Endometrium (tissue), 2 donors: ENCODE measurements around the gene AOC2.
"Not testable (repeated sequence)": the region's sequence is repeated elsewhere in the genome, so short reads cannot be mapped to it uniquely, and the experiment has no call there.

ENCODE experiments used
- FAIRE-seq: peaks from 2 replicates; lab custom pipeline; 2012; peaks lifted over from hg19 to GRCh38; lab: Jason Lieb, UNC
- donor health status: control.
- donor health status: control.

AOC2 gene

GRCh38 chr17:42853968-42854790, 9.8 kb downstream of the AOC2 start:
- FAIRE-seq = no peak

- no peak for FAIRE-seq
Observed at GRCh38 chr17:42855048-42855596, 10.7 kb downstream of the AOC2 start.

GRCh38 chr17:42856093-42856492, 11.7 kb downstream of the AOC2 start:
- FAIRE-seq = not testable (repeated sequence)

- FAIRE-seq = not testable (repeated sequence)
Observed at GRCh38 chr17:42856516-42856915, 12.1 kb downstream of the AOC2 start.

- FAIRE-seq = no peak
Observed at GRCh38 chr17:42857389-42857788, 13.0 kb downstream of the AOC2 start.

GRCh38 chr17:42865638-42866094, 21.3 kb downstream of the AOC2 start:
- FAIRE-seq = no peak

GRCh38 chr17:42866216-42866615, 21.8 kb downstream of the AOC2 start:
- FAIRE-seq = no peak

- FAIRE-seq = no peak
Observed at GRCh38 chr17:42866631-42867575, 22.5 kb downstream of the AOC2 start.

- not testable (repeated sequence) for FAIRE-seq
Observed at GRCh38 chr17:42867694-42868261, 23.4 kb downstream of the AOC2 start.

GRCh38 chr17:42868338-42868737, 24.0 kb downstream of the AOC2 start:
- no peak for FAIRE-seq

GRCh38 chr17:42871647-42872046, 27.3 kb downstream of the AOC2 start:
- no peak for FAIRE-seq

GRCh38 chr17:42872251-42872965, 28.0 kb downstream of the AOC2 start:
- no peak for FAIRE-seq

GRCh38 chr17:42873315-42873714, 28.9 kb downstream of the AOC2 start:
- no peak for FAIRE-seq

- not testable (repeated sequence) for FAIRE-seq
Observed at GRCh38 chr17:42873932-42874695, 29.7 kb downstream of the AOC2 start.

- FAIRE-seq = no peak
Observed at GRCh38 chr17:42877037-42877436, 32.7 kb downstream of the AOC2 start.

- no peak for FAIRE-seq
Observed at GRCh38 chr17:42878123-42878880, 33.9 kb downstream of the AOC2 start.

- no peak for FAIRE-seq
Observed at GRCh38 chr17:42878924-42879595, 34.7 kb downstream of the AOC2 start.

GRCh38 chr17:42879596-42879985, 35.2 kb downstream of the AOC2 start:
- no peak for FAIRE-seq

GRCh38 chr17:42880776-42881310, 36.5 kb downstream of the AOC2 start:
- FAIRE-seq = no peak
